Breast epithelium (tissue), 3 donors: ENCODE data around the gene DNAJA2.

Experiments
- CTCF ChIP-seq, 3 donors: fragments of 450-650 bp; IDR thresholded peaks; one replicate each; pipeline ENCODE4 v1.5.1; 2016 to 2017; ENCODE audit warnings: antibody characterized with exemption in 3 of 3, mild to moderate bottlenecking in 3 of 3, moderate library complexity in 3 of 3
- POLR2AphosphoS5 ChIP-seq, 3 donors: sonication (generic); formaldehyde crosslinking; IDR thresholded peaks; one replicate each; pipeline ENCODE4 v1.6.1; 2017; ENCODE audit warnings: antibody characterized with exemption in 3 of 3

GRCh38 chr16:46908540-46909372, 64.7 kb downstream of the DNAJA2 start:
- no peak for TF ChIP-seq POLR2AphosphoS5 (IDR thresholded peaks at IDR 0.05)
- peak; percentile 62 to 71 (median 62) for TF ChIP-seq CTCF (IDR thresholded peaks at IDR 0.05)
